Activated CD8-positive, alpha-beta T cell treated with anti-CD3 and anti-CD28 coated beads for 36 hours (primary cell): ENCODE measurements around the gene PACSIN1. TPM values are rescaled to one million over a fixed set of nuclear protein-coding genes. Genes with fewer than 3 reads are reported as not detected.
A peak's percentile ranks its signal among the peaks of the same experiment; 100 is the strongest.

Experiments
- ATAC-seq: fragments of 200-7000 bp; cut with Tn5 transposase; one replicate; pipeline ENCODE4 v1.10.0; 2021; ENCODE audit warnings: mild to moderate bottlenecking, moderate library complexity
- CTCF ChIA-PET: fragments of 350-600 bp; sonication (Branson Sonifier 250); formaldehyde crosslinking; loops from one replicate; lab custom pipeline; 2021; ENCODE audit warnings: antibody characterized with exemption; lab: Charles Lee
- POLR2A ChIA-PET: fragments of 350-600 bp; sonication (Branson Sonifier 250); formaldehyde crosslinking; loops from one replicate; lab custom pipeline; 2021; ENCODE audit warnings: antibody characterized with exemption; lab: Charles Lee
- DNase-seq: peaks from one replicate; pipeline ENCODE4 v3.0.0-alpha.2; 2020
- H3K27ac Mint-ChIP-seq: one replicate; pipeline ENCODE4 v1.8.0; 2021; ENCODE audit warnings: mild to moderate bottlenecking, mixed read lengths
- H3K27me3 Mint-ChIP-seq: one replicate; pipeline ENCODE4 v1.8.0; 2021; ENCODE audit warnings: mixed read lengths
- H3K36me3 Mint-ChIP-seq: one replicate; pipeline ENCODE4 v1.8.0; 2021; ENCODE audit warnings: low read depth, mixed read lengths
- H3K4me1 Mint-ChIP-seq: one replicate; pipeline ENCODE4 v1.8.0; 2021; ENCODE audit warnings: low read depth, mixed read lengths
- H3K4me3 Mint-ChIP-seq: one replicate; pipeline ENCODE4 v1.8.0; 2021; ENCODE audit warnings: mild to moderate bottlenecking, moderate library complexity, mixed read lengths
- H3K9me3 Mint-ChIP-seq: one replicate; pipeline ENCODE4 v1.8.0; 2021; ENCODE audit warnings: mixed read lengths
- intact Hi-C: fragments of 100-400 bp; cut with micrococcal nuclease; formaldehyde crosslinking; loops from one replicate; pipeline ENCODE4 v1.10.0; 2022
- total RNA-seq, 2 experiments: library from RNA; stranded (reverse); gene quantifications; one replicate each; pipeline ENCODE4 v1.2.3, GENCODE V29; 2021
- TF ChIP-seq, protein P1 (sequence below): fragments of 200-600 bp; IDR thresholded peaks from one replicate; pipeline ENCODE4 v1.8.0; 2022; ENCODE audit warnings: antibody characterized with exemption, mild to moderate bottlenecking

The PACSIN1 gene
- total RNA-seq, 2 experiments from 2014 or later, result 0.47 to 0.51 TPM

DNA sequence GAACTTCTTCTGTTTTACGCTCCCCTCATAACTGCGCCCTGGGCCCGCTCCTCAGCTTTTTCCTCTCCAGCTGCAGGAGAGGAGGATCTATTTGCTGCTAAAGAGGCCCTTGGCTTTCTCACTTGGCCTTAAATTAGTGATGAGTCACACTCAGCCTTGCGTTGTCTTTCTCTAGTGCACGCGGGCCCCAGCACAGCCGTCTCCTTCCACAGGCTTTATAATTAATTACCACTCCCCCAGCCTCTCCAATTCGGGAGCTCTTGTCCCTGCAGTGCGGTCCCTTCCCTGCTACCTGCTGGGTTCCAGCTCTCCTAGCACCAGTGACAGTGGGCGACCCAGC is 25.2 kb downstream of the PACSIN1 start:
- TF ChIP-seq, protein P1, sequence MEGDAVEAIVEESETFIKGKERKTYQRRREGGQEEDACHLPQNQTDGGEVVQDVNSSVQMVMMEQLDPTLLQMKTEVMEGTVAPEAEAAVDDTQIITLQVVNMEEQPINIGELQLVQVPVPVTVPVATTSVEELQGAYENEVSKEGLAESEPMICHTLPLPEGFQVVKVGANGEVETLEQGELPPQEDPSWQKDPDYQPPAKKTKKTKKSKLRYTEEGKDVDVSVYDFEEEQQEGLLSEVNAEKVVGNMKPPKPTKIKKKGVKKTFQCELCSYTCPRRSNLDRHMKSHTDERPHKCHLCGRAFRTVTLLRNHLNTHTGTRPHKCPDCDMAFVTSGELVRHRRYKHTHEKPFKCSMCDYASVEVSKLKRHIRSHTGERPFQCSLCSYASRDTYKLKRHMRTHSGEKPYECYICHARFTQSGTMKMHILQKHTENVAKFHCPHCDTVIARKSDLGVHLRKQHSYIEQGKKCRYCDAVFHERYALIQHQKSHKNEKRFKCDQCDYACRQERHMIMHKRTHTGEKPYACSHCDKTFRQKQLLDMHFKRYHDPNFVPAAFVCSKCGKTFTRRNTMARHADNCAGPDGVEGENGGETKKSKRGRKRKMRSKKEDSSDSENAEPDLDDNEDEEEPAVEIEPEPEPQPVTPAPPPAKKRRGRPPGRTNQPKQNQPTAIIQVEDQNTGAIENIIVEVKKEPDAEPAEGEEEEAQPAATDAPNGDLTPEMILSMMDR, result no peak
- intact Hi-C loops, result no loop called here
- no peaks in the 10 kb centered on the region for H3K36me3 Mint-ChIP-seq
- CTCF ChIA-PET, result interaction anchor here (1.3 kb wide), 2 partner anchors 37 to 119 kb away, joined by 3 to 4 read pairs; no protein-coding TSS in a partner anchor
- POLR2A ChIA-PET, result no interaction called here
- no peaks in the 10 kb centered on the region for H3K27me3 Mint-ChIP-seq
- no peak overlapping the region for H3K4me3 Mint-ChIP-seq
- ATAC-seq, result peak; percentile 25
- no peak for DNase-seq
- H3K9me3 Mint-ChIP-seq, result no peaks in the 10 kb centered on the region
- H3K27ac Mint-ChIP-seq, result no peak overlapping the region
- H3K4me1 Mint-ChIP-seq, result peaks cover 15% of the 10 kb centered on the region

- H3K36me3 Mint-ChIP-seq, result no peaks in the 10 kb centered on the region
- peaks cover 6% of the 10 kb centered on the region for H3K4me1 Mint-ChIP-seq
- ChIA-PET CTCF (no interaction called here), POLR2A (interaction anchor here (1.0 kb wide), 1 partner anchor 116 kb away, joined by 3 read pairs; no protein-coding TSS in a partner anchor)
- TF ChIP-seq, protein P1, result no peak
- no peak overlapping the region for H3K4me3 Mint-ChIP-seq
- intact Hi-C loops, result no loop called here
- ATAC-seq (no peak), DNase-seq (no peak)
- H3K9me3 Mint-ChIP-seq, result no peaks in the 10 kb centered on the region
- H3K27me3 Mint-ChIP-seq, result no peaks in the 10 kb centered on the region
- no peak overlapping the region for H3K27ac Mint-ChIP-seq
Observed at GRCh38 chr6:34493344-34493743, 27.5 kb downstream of the PACSIN1 start.

- CTCF ChIA-PET, result no interaction called here
- intact Hi-C loops, result no loop called here
- Mint-ChIP-seq H3K4me3 (no peak overlapping the region), H3K9me3 (no peaks in the 10 kb centered on the region), H3K4me1 (peaks cover 5% of the 10 kb centered on the region), H3K27ac (no peak overlapping the region), H3K36me3 (no peaks in the 10 kb centered on the region), H3K27me3 (no peaks in the 10 kb centered on the region)
- POLR2A ChIA-PET, result no interaction called here
- no peak for ATAC-seq
- DNase-seq, result no peak
- TF ChIP-seq, protein P1, result no peak
Observed at GRCh38 chr6:34494973-34495372, 29.1 kb downstream of the PACSIN1 start.

DNA sequence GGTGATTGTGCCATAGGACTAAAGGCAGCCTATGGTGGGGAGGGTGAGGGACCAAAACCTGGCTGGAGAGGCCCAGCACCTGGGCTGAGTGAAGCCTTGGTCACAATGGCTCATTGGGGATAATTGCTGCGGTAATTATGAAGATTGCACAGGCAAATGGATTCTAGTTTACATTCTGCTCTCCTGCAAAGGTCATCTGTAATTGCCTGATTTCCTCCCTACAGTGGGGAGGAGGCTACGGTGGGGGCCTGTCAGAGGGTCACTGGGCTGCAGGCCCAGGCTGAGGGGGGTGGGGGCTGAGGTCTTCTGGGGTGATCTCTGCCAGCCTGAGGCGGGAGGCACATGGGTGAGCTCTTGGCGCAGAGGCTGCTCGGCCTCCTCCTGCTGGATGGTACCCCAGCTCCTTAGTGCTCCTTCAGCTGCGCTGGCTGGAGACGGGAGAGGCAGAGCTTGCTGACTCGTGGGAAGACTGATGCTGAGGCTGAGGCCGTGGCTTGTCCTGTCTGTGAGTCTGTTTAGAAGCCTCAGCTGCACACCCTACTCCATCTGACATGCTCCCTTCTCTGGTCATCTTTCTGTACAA is 30.3 kb downstream of the PACSIN1 start:
- Mint-ChIP-seq H3K36me3 (no peaks in the 10 kb centered on the region), H3K9me3 (peaks cover 3% of the 10 kb centered on the region), H3K4me3 (no peak overlapping the region), H3K27me3 (no peaks in the 10 kb centered on the region), H3K4me1 (peaks cover under 1% of the 10 kb centered on the region), H3K27ac (no peak overlapping the region)
- CTCF ChIA-PET, result no interaction called here
- no peak for ATAC-seq
- DNase-seq, result no peak
- intact Hi-C loops, result no loop called here
- TF ChIP-seq, protein P1, result no peak
- POLR2A ChIA-PET, result no interaction called here

- Mint-ChIP-seq H3K27ac (no peak overlapping the region), H3K9me3 (peaks cover 6% of the 10 kb centered on the region), H3K36me3 (no peaks in the 10 kb centered on the region), H3K4me3 (no peak overlapping the region), H3K27me3 (no peaks in the 10 kb centered on the region), H3K4me1 (no peaks in the 10 kb centered on the region)
- ChIA-PET CTCF (no interaction called here), POLR2A (no interaction called here)
- TF ChIP-seq, protein P1, result no peak
- intact Hi-C loops, result no loop called here
- ATAC-seq (no peak), DNase-seq (no peak)
Observed at GRCh38 chr6:34497411-34497810, 31.5 kb downstream of the PACSIN1 start.
